ENCODE data around the gene KDR.

GRCh38 chr4:55127053-55127452, 1.7 kb upstream of the KDR start:
- TF ChIP-seq, protein P1, sequence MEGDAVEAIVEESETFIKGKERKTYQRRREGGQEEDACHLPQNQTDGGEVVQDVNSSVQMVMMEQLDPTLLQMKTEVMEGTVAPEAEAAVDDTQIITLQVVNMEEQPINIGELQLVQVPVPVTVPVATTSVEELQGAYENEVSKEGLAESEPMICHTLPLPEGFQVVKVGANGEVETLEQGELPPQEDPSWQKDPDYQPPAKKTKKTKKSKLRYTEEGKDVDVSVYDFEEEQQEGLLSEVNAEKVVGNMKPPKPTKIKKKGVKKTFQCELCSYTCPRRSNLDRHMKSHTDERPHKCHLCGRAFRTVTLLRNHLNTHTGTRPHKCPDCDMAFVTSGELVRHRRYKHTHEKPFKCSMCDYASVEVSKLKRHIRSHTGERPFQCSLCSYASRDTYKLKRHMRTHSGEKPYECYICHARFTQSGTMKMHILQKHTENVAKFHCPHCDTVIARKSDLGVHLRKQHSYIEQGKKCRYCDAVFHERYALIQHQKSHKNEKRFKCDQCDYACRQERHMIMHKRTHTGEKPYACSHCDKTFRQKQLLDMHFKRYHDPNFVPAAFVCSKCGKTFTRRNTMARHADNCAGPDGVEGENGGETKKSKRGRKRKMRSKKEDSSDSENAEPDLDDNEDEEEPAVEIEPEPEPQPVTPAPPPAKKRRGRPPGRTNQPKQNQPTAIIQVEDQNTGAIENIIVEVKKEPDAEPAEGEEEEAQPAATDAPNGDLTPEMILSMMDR (IDR thresholded peaks at IDR 0.05; ENCODE audit: poor library complexity), result no peak
- no peak for TF ChIP-seq EZH2 (IDR thresholded peaks at IDR 0.05; ENCODE audit: borderline replicate concordance)
